Esophagus (tissue), 2 donors: ENCODE measurements around the gene TNFRSF6B. TPM values are rescaled to one million over a fixed set of nuclear protein-coding genes. Genes with fewer than 3 reads are reported as not detected.
A peak's percentile ranks its signal among the peaks of the same experiment; 100 is the strongest.

ENCODE experiments used
- H3K27ac ChIP-seq, 2 donors: one replicate each; pipeline ENCODE4 v1.5.1; 2013; ENCODE audit warnings: low read depth in 2 of 2, mild to moderate bottlenecking in 2 of 2, inconsistent platforms in 1 of 2, low read length in 1 of 2, moderate library complexity in 1 of 2
- H3K27me3 ChIP-seq, 2 donors: one replicate each; pipeline ENCODE4 v1.6.1; 2013; ENCODE audit warnings: low read length in 2 of 2, control low read depth in 1 of 2, mild to moderate bottlenecking in 1 of 2; ENCODE audit not compliant: insufficient read depth in 2 of 2, control insufficient read depth in 1 of 2
- H3K36me3 ChIP-seq, 2 donors: one replicate each; pipeline ENCODE4 v1.6.1; 2013; ENCODE audit warnings: low read length in 1 of 2; ENCODE audit not compliant: control insufficient read depth in 2 of 2, insufficient read depth in 2 of 2
- H3K4me1 ChIP-seq, 2 donors: one replicate each; pipeline ENCODE4 v1.6.1; 2013; ENCODE audit warnings: low read length in 1 of 2; ENCODE audit not compliant: control insufficient read depth in 2 of 2, insufficient read depth in 2 of 2
- H3K4me3 ChIP-seq, 2 donors: one replicate each; pipeline ENCODE4 v1.5.1; 2013; ENCODE audit warnings: low read length in 2 of 2, mild to moderate bottlenecking in 2 of 2, low read depth in 1 of 2, moderate library complexity in 1 of 2
- H3K9me3 ChIP-seq, 2 donors: one replicate each; pipeline ENCODE4 v1.6.1; 2013; ENCODE audit warnings: mild to moderate bottlenecking in 2 of 2, low read depth in 1 of 2, low read length in 1 of 2, moderate library complexity in 1 of 2; ENCODE audit not compliant: control insufficient read depth in 2 of 2, insufficient read depth in 1 of 2
- WGBS, 2 donors: extraction: QIAGEN DNeasy Blood & Tissue Kit; methylation state at CpG; one replicate each; pipeline ENCODE4 v1.1.7; 2013; 5-methylcytosine and 5-hydroxymethylcytosine counted together
- polyA plus RNA-seq, 2 donors: library from polyadenylated mRNA; stranded (reverse); fragments of 200-250 nt; gene quantifications; one replicate each; pipeline ENCODE4 v1.2.3, GENCODE V29; 2013
- donor health status: healthy with polysubstance abuse.
- donor health status: Bipolar disorder and iron deficiency.

TNFRSF6B gene
- polyA plus RNA-seq, 2 donors, result 2.6 to 15.2 TPM

DNA sequence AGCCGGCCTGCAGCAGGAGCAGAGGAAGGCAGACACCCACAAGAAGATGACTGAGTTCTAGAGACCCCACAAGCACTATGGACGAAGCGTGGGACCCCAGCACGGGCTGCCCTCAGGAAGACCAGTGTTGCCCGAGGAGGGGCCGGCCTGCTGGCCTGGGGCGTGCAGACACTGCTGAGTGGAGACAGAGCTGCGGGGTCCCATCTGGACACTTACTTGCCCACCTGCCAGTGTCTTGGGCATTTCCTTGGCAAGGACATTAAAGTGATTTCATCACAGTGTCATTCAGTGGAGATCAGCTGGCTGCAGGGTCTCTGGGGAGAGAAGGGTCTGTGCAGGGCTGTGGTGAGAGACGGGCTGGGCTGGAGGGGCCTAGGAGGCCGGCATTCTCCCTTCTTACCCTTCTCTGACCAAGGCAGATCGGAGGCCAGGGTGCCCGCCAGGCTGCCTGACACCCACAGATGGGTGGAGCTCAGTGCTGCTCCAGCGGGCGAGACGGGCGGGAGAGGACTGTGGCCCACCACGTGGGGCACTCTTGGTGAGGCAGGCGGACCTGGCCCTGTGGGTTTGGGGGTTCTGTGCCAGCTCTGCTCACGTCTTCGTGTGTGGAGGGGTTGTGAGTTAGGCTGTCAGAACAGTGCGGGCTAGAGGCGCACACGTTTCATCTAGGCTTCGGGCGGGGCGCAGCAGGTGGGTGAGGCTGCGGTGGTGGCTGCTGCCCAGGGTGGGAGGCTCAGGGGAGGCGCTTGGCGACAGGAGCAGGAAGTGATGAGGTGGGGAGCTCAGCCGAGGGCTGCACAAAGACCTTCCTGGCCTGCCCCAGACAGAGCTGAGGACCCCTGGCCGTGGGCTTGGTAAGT is 39.6 kb downstream of the TNFRSF6B start, which contains the start of gene LIME1:
Gene LIME1, plus strand, starts transcription at position 806 of the 860 bp plus-strand sequence. CDS start 886 bp downstream, outside the sequence.
- Histone ChIP-seq H3K4me3 (peak within 1 kb of the TSS; percentile 25 to 51), H3K27me3 (no peaks in the 10 kb centered on the region), H3K27ac (peak within 1 kb of the TSS; percentile 38 to 49), H3K9me3 (no peaks in the 10 kb centered on the region), H3K4me1 (peaks cover 6 to 34% of the 10 kb centered on the region in 2 donors), H3K36me3 (peaks cover 0 to 35% of the 10 kb centered on the region in 2 donors)
- 49 to 52% methylated on average over 29 to 31 of the region's 31 CpGs for WGBS, 2 donors

DNA sequence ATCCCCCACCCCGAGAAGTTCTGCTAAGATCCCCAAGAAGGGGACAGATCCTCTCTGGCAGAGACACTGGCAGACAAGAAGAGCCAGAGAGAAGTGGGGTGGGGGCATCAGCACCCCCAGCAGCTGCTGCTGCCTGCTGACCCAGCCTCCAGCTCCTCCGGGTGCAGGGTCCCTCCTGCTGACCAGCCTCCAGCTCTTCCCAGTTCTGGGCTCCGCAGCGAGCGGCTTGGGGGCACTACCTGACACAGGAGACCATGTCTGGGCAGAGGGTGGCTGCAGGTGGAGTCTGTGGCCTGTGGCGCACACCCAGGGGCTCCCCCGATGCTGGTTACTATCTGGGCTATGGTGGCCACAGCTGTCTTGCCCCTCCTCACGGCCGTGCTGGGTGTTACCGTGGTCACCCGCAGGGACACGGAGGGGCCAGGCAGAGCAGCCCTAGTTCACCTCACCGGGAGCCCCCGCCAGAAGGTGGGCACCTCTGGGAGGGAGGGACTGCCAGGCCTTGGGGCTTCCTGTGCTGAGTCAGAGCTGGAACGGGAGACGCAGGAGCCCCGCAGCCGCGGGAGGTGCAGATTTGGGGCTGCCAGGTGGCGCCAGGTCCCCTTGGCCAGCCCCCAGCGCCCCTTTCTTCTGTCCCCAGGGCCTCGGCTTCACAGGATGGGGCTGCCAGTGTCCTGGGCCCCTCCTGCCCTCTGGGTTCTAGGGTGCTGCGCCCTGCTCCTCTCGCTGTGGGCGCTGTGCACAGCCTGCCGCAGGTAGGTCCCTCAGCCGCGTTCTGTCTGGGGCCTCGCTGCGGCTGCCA is 40.6 kb downstream of the TNFRSF6B start:
- Histone ChIP-seq H3K9me3 (no peaks in the 10 kb centered on the region), H3K4me1 (peaks cover 6 to 32% of the 10 kb centered on the region in 2 donors), H3K27ac (peak overlapping the region; percentile 27 to 49), H3K36me3 (peaks cover 0 to 32% of the 10 kb centered on the region in 2 donors), H3K4me3 (peak overlapping the region; percentile 25 to 51), H3K27me3 (no peaks in the 10 kb centered on the region)
- WGBS, 2 donors, result 23 to 28% methylated on average over 29 to 30 of the region's 30 CpGs

- Histone ChIP-seq H3K9me3 (no peaks in the 10 kb centered on the region), H3K4me1 (peaks cover 6 to 31% of the 10 kb centered on the region in 2 donors), H3K4me3 (peak overlapping the region; percentile 25 to 51), H3K27me3 (no peaks in the 10 kb centered on the region), H3K27ac (peak overlapping the region; percentile 27 to 49), H3K36me3 (peaks cover 0 to 32% of the 10 kb centered on the region in 2 donors)
- 3 to 13% methylated on average over 15 to 26 of the region's 26 CpGs for WGBS, 2 donors
Measured at GRCh38 chr20:63737695-63737944, 41.2 kb downstream of the TNFRSF6B start.

- Histone ChIP-seq H3K4me3 (peak overlapping the region; percentile 25 to 51), H3K4me1 (peaks cover 6 to 27% of the 10 kb centered on the region in 2 donors), H3K9me3 (no peaks in the 10 kb centered on the region), H3K27ac (peak overlapping the region in 1 of 2 donors; percentile 77), H3K27me3 (no peaks in the 10 kb centered on the region), H3K36me3 (peaks cover 0 to 34% of the 10 kb centered on the region in 2 donors)
- 19 to 23% methylated on average over 37 to 43 of the region's 43 CpGs for WGBS, 2 donors
Measured at GRCh38 chr20:63737945-63738686, 41.7 kb downstream of the TNFRSF6B start.

GRCh38 chr20:63738687-63739129 is 42.3 kb downstream of the TNFRSF6B start:
- Histone ChIP-seq H3K27me3 (no peaks in the 10 kb centered on the region), H3K4me3 (peak overlapping the region; percentile 42 to 47), H3K36me3 (peaks cover 0 to 32% of the 10 kb centered on the region in 2 donors), H3K27ac (peak overlapping the region; percentile 62 to 77), H3K4me1 (peaks cover 6 to 26% of the 10 kb centered on the region in 2 donors), H3K9me3 (no peaks in the 10 kb centered on the region)
- 17 to 22% methylated on average over 25 to 26 of the region's 26 CpGs for WGBS, 2 donors

GRCh38 chr20:63739130-63740069 is 42.9 kb downstream of the TNFRSF6B start, which contains the start of gene SLC2A4RG:
Gene SLC2A4RG, plus strand, starts transcription at chr20:63739776. Its CDS starts 137 bp downstream, at chr20:63739913.
- 1 to 4% methylated on average over 25 to 136 of the region's 136 CpGs for WGBS, 2 donors
- H3K4me1 ChIP-seq, result peaks cover 6 to 26% of the 10 kb centered on the region in 2 donors
- no peaks in the 10 kb centered on the region for H3K9me3 ChIP-seq

DNA sequence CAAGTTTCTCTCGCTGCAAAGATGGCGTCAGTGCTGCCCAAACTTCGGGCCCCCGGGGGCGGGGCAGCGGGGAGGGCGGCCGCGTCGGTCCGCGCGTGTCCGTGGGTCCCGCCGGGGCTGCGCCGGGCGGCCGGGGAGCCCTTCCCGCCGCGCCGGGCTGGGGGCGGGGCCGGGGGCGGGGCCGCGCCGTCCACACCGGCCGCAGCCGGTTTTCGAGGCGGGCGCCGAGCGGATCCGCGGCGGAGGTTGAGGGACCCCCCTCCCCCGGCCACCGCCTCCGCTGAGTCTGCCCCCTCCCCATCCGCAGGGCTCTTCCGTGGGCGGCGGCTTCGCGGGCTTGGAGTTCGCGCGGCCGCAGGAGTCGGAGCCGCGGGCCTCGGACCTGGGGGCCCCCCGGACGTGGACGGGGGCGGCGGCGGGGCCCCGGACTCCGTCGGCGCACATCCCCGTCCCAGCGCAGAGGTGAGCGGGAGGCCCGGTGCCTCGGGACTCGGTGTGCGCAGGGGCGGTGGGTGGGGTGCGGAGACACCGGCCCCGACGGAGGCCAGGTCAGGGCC is 43.7 kb downstream of the TNFRSF6B start:
- H3K4me1 ChIP-seq, result peaks cover 6 to 26% of the 10 kb centered on the region in 2 donors
- WGBS, 2 donors, result 0 to 1% methylated on average over 58 to 80 of the region's 80 CpGs

More at GRCh38 chr20:63739130-63740069, 42.9 kb downstream of the TNFRSF6B start, which contains the start of gene SLC2A4RG:
- H3K4me3 ChIP-seq, result peak within 1 kb of the TSS; percentile 63 to 74
- H3K36me3 ChIP-seq, result peaks cover 0 to 26% of the 10 kb centered on the region in 2 donors
- H3K27ac ChIP-seq, result peak within 1 kb of the TSS; percentile 93 to 96
- H3K27me3 ChIP-seq, result no peaks in the 10 kb centered on the region

More for the DNA sequence above, 43.7 kb downstream of the TNFRSF6B start:
- Histone ChIP-seq H3K36me3 (peaks cover 0 to 18% of the 10 kb centered on the region in 2 donors), H3K9me3 (no peaks in the 10 kb centered on the region), H3K4me3 (peak overlapping the region; percentile 63 to 74), H3K27me3 (no peaks in the 10 kb centered on the region), H3K27ac (peak overlapping the region; percentile 93 to 96)
